IMR-90 (cell line): Measurements from ENCODE around the gene DTX3. TPM values are rescaled to one million over a fixed set of nuclear protein-coding genes. Genes with fewer than 3 reads are reported as not detected.

Experiments used
- ATAC-seq: fragments of 200-7000 bp; cut with Tn5 transposase; 2 replicates; pipeline ENCODE4 v1.9.1; 2020; ENCODE audit warnings: low read depth, mild to moderate bottlenecking, moderate library complexity
- BruUV-seq: library from RNA; stranded (reverse); fragments of 400-500 nt; replicated peaks from 2 replicates; lab custom pipeline; 2021; lab: Mats Ljungman, UMichigan
- CTCF ChIA-PET: fragments of 300-600 bp; formaldehyde crosslinking; extraction: SDS; loops from one replicate; lab custom pipeline; 2021; ENCODE audit warnings: antibody characterized with exemption; lab: Yijun Ruan, JAX
- POLR2A ChIA-PET: fragments of 300-600 bp; sonication (Branson Sonifier 250); formaldehyde crosslinking; loops from one replicate; lab custom pipeline; 2022; ENCODE audit warnings: antibody characterized with exemption; ENCODE audit not compliant: unreplicated experiment; lab: Charles Lee
- DNase-seq: peaks from one replicate; pipeline ENCODE4 v3.0.0; 2013
- H2AFZ ChIP-seq: replicated peaks from 2 replicates; pipeline ENCODE3; 2013; ENCODE audit warnings: low read length, mild to moderate bottlenecking; ENCODE audit not compliant: poor library complexity
- H2AK5ac ChIP-seq: 2 replicates; pipeline ENCODE4 v1.6.1; 2013; ENCODE audit warnings: low read depth, low read length, inconsistent platforms
- H2AK9ac ChIP-seq: replicated peaks from 2 replicates; pipeline ENCODE3; 2013; ENCODE audit warnings: mild to moderate bottlenecking, low read depth, low read length, moderate library complexity; ENCODE audit not compliant: poor library complexity
- H2BK120ac ChIP-seq: 2 replicates; pipeline ENCODE4 v1.6.1; 2013; ENCODE audit warnings: low read depth, low read length, inconsistent platforms
- H2BK15ac ChIP-seq: 3 replicates; pipeline ENCODE4 v1.6.1; 2013; ENCODE audit warnings: low read depth, low read length, inconsistent platforms
- H2BK20ac ChIP-seq: 2 replicates; pipeline ENCODE4 v1.6.1; 2013; ENCODE audit warnings: low read depth, mild to moderate bottlenecking, inconsistent platforms, low read length, moderate library complexity
- H2BK5ac ChIP-seq: 2 replicates; pipeline ENCODE4 v1.6.1; 2013; ENCODE audit warnings: mild to moderate bottlenecking, low read depth, low read length, inconsistent platforms; ENCODE audit not compliant: poor library complexity, severe bottlenecking
- H3K14ac ChIP-seq: replicated peaks from 2 replicates; pipeline ENCODE4 v1.6.1; 2013; ENCODE audit warnings: low read depth, low read length, inconsistent platforms
- H3K18ac ChIP-seq: 2 replicates; pipeline ENCODE4 v1.6.1; 2013; ENCODE audit warnings: low read depth, low read length, control low read depth
- H3K23ac ChIP-seq: 2 replicates; pipeline ENCODE4 v1.6.1; 2013; ENCODE audit warnings: low read depth, low read length, inconsistent platforms
- H3K27ac ChIP-seq: 2 replicates; pipeline ENCODE4 v1.5.1; 2013; ENCODE audit warnings: mild to moderate bottlenecking, control low read depth, low read length; ENCODE audit not compliant: insufficient read depth
- H3K27me3 ChIP-seq: 2 replicates; pipeline ENCODE4 v1.6.1; 2013; ENCODE audit warnings: low read length; ENCODE audit not compliant: control insufficient read depth, insufficient read depth
- H3K36me3 ChIP-seq: 2 replicates; pipeline ENCODE4 v1.6.1; 2013; ENCODE audit warnings: low read length, mixed read lengths; ENCODE audit not compliant: control insufficient read depth, insufficient read depth
- H3K4ac ChIP-seq: 2 replicates; pipeline ENCODE4 v1.6.1; 2013; ENCODE audit warnings: low read depth, low read length, inconsistent platforms
- H3K4me1 ChIP-seq: 2 replicates; pipeline ENCODE4 v1.6.1; 2013; ENCODE audit warnings: low read length, mixed read lengths; ENCODE audit not compliant: control insufficient read depth, insufficient read depth
- H3K4me2 ChIP-seq: 2 replicates; pipeline ENCODE4 v1.6.1; 2013; ENCODE audit warnings: low read depth, mild to moderate bottlenecking, control low read depth, low read length, moderate library complexity
- H3K4me3 ChIP-seq: 2 replicates; pipeline ENCODE4 v1.5.1; 2013; ENCODE audit warnings: low read depth, mild to moderate bottlenecking, control low read depth, low read length, moderate library complexity; ENCODE audit not compliant: insufficient read depth
- H3K56ac ChIP-seq: 2 replicates; pipeline ENCODE4 v1.6.1; 2013; ENCODE audit warnings: low read length, inconsistent platforms; ENCODE audit not compliant: insufficient read depth; ENCODE audit errors: extremely low read depth
- H3K79me1 ChIP-seq, 2 experiments: 2 replicates each; pipeline ENCODE4 v1.6.1; 2013; ENCODE audit warnings: low read length in 2 of 2, inconsistent platforms in 1 of 2, low read depth in 1 of 2
- H3K9ac ChIP-seq: 2 replicates; pipeline ENCODE4 v1.6.1; 2013; ENCODE audit warnings: low read depth, low read length, control low read depth
- H3K9me1 ChIP-seq: 2 replicates; pipeline ENCODE4 v1.6.1; 2013; ENCODE audit warnings: low read length, inconsistent platforms; ENCODE audit not compliant: insufficient read depth
- H3K9me3 ChIP-seq: 2 replicates; pipeline ENCODE4 v1.6.1; 2013; ENCODE audit warnings: low read length; ENCODE audit not compliant: control insufficient read depth, insufficient read depth
- H4K20me1 ChIP-seq: 2 replicates; pipeline ENCODE4 v1.6.1; 2013; ENCODE audit warnings: low read length, inconsistent platforms; ENCODE audit not compliant: insufficient read depth
- H4K5ac ChIP-seq: 2 replicates; pipeline ENCODE4 v1.6.1; 2013; ENCODE audit warnings: mild to moderate bottlenecking, low read depth, low read length, control low read depth
- H4K8ac ChIP-seq, 2 experiments: 2 replicates each; pipeline ENCODE4 v1.6.1; 2013; ENCODE audit warnings: low read depth in 2 of 2, low read length in 2 of 2, control low read depth in 1 of 2, inconsistent platforms in 1 of 2
- H4K91ac ChIP-seq: 2 replicates; pipeline ENCODE4 v1.6.1; 2013; ENCODE audit warnings: low read depth, low read length, inconsistent platforms; ENCODE audit not compliant: insufficient read depth
- CEBPB ChIP-seq: IDR thresholded peaks from 2 replicates; pipeline ENCODE4 v1.6.1; 2012; ENCODE audit warnings: low read depth, low read length, improper control_type of control experiment
- NFE2L2 ChIP-seq: fragments of 150-350 bp; IDR thresholded peaks from 2 replicates; pipeline ENCODE4 v1.6.1; 2016; ENCODE audit warnings: low read depth, mild to moderate bottlenecking, low read length
- POLR2A ChIP-seq: IDR thresholded peaks from 2 replicates; pipeline ENCODE4 v1.6.1; 2012; ENCODE audit warnings: mild to moderate bottlenecking, low read depth, low read length
- RFX5 ChIP-seq: IDR thresholded peaks from 2 replicates; pipeline ENCODE4 v1.8.0; 2012; ENCODE audit warnings: low read depth, mild to moderate bottlenecking, low read length, moderate library complexity
- USF2 ChIP-seq: fragments of 150-350 bp; IDR thresholded peaks from 2 replicates; pipeline ENCODE4 v1.6.1; 2017; ENCODE audit warnings: mild to moderate bottlenecking, antibody characterized with exemption, low read length, low read depth
- WGBS, 2 experiments: methylation state at CpG; one replicate each; pipeline versions ENCODE4 v1.1.5 to v1.1.7; 2013; ENCODE audit warnings: missing lambda C conversion rate in 2 of 2; ENCODE audit not compliant: insufficient read length in 1 of 2; ENCODE audit errors: extremely low coverage in 2 of 2; 5-methylcytosine and 5-hydroxymethylcytosine counted together
- dilution Hi-C: fragments of 300-500 bp; cut with HindIII; formaldehyde crosslinking; loops from one replicate; pipeline ENCODE4 v1.14.3; 2018; ENCODE audit warnings: low sequenced_read_pairs; ENCODE audit not compliant: unreplicated experiment
- in situ Hi-C: fragments of 300-500 bp; cut with MboI; formaldehyde crosslinking; loops from 3 replicates; pipeline ENCODE4 v1.14.3; 2019; ENCODE audit warnings: low sequenced_read_pairs, inconsistent platforms, mixed read lengths
- intact Hi-C: fragments of 100-400 bp; cut with micrococcal nuclease; formaldehyde crosslinking; loops from 2 replicates; pipeline ENCODE4 v1.10.0; 2022
- polyA plus RNA-seq, 3 experiments: library from polyadenylated mRNA; depleted of rRNA; stranded (reverse); fragments of >200 nt; gene quantifications; 2 replicates each; pipeline ENCODE4 v1.2.3, GENCODE V29; 2012; ENCODE audit warnings: low replicate concordance in 1 of 3
- total RNA-seq: library from RNA; depleted of rRNA; stranded (reverse); fragments of >200 nt; gene quantifications from 2 replicates; pipeline ENCODE4 v1.2.3, GENCODE V29; 2012

DTX3 gene
- total and polyA plus RNA-seq, 2 of the 4 experiments (the other 2 are of a cell fraction), result 2.9 to 14.6 TPM

- Histone ChIP-seq H2AK5ac (no peak overlapping the region), H4K91ac (no peak overlapping the region), H3K18ac (no peak overlapping the region), H3K36me3 (no peaks in the 10 kb centered on the region), H3K9me3 (peaks cover 6% of the 10 kb centered on the region; the same call in 1 of the 2 replicates), H3K23ac (no peak overlapping the region), H2BK20ac (no peak overlapping the region), H4K20me1 (no peaks in the 10 kb centered on the region), H3K79me1 (no peaks in the 10 kb centered on the region), H4K5ac (no peak overlapping the region), H3K9ac (no peak overlapping the region), H3K4me2 (no peak overlapping the region), H2AK9ac (no peak overlapping the region), H3K9me1 (no peaks in the 10 kb centered on the region), H3K27me3 (peaks cover 5% of the 10 kb centered on the region; the same call in 1 of the 2 replicates), H2BK15ac (no peak overlapping the region), H3K4ac (no peak overlapping the region), H3K14ac (no peak overlapping the region), H3K4me1 (no peaks in the 10 kb centered on the region), H2AFZ (no peak overlapping the region), H2BK5ac (no peak overlapping the region), H3K56ac (no peak overlapping the region), H3K27ac (no peak overlapping the region), H4K8ac (no peak overlapping the region), H3K4me3 (no peak overlapping the region), H2BK120ac (no peak overlapping the region)
- dilution Hi-C loops (loop anchor here (25.0 kb wide), 1 partner anchor 95 kb away; the partner anchor contains the start of gene KIF5A), intact Hi-C loops (no loop called here), in situ Hi-C loops (no loop called here)
- no TSS peak for BruUV-seq
- 0% methylated on average over 1 of the region's 3 CpGs; no CpG with 5 or more reads in 1 of the 2 experiments for WGBS, 2 experiments
- DNase-seq (peak; percentile 5), ATAC-seq (no peak)
- TF ChIP-seq POLR2A, result no peak
- no peak for TF ChIP-seq CEBPB
- no peak for TF ChIP-seq RFX5
- TF ChIP-seq NFE2L2, result no peak
- TF ChIP-seq USF2, result no peak
- ChIA-PET POLR2A (no interaction called here), CTCF (no interaction called here)
These were observed 53.1 kb downstream of the DTX3 start for GRCh38 chr12:57657744-57658143.
